Neural cell (in vitro differentiated cells): ENCODE results near the gene RAB34. TPM values are rescaled to one million over a fixed set of nuclear protein-coding genes. Genes with fewer than 3 reads are reported as not detected.

Experiments
- H2AFZ ChIP-seq: fragments of 200-600, 300-800 bp; sonication (generic), shearing (Covaris generic); 2 replicates; pipeline ENCODE4 v1.6.0; 2014; ENCODE audit warnings: low read depth, mild to moderate bottlenecking, antibody characterized with exemption, low read length, moderate library complexity
- H3F3A ChIP-seq: fragments of 200-600 bp; shearing (Covaris generic); 2 replicates; pipeline ENCODE4 v1.6.1; 2016; ENCODE audit warnings: mild to moderate bottlenecking, moderate library complexity, mixed read lengths, antibody characterized with exemption, low read length; ENCODE audit not compliant: insufficient read depth, poor library complexity, severe bottlenecking
- H3K27ac ChIP-seq: fragments of 200-600, 300-800 bp; sonication (generic), shearing (Covaris generic); 2 replicates; pipeline ENCODE4 v1.5.1; 2014; ENCODE audit warnings: mild to moderate bottlenecking, low read length, moderate library complexity
- H3K27me3 ChIP-seq: fragments of 300-800, 200-600 bp; sonication (generic), shearing (Covaris generic); 2 replicates; pipeline ENCODE4 v1.6.0; 2014; ENCODE audit warnings: mild to moderate bottlenecking, low read depth, low read length, moderate library complexity; ENCODE audit not compliant: insufficient read depth
- H3K36me3 ChIP-seq: fragments of 300-800, 200-600 bp; sonication (generic), shearing (Covaris generic); 2 replicates; pipeline ENCODE4 v1.5.1; 2014; ENCODE audit warnings: mild to moderate bottlenecking, antibody characterized with exemption, low read length, moderate library complexity; ENCODE audit not compliant: insufficient read depth
- H3K4me2 ChIP-seq: fragments of 300-800, 200-600 bp; sonication (generic), shearing (Covaris generic); 2 replicates; pipeline ENCODE4 v1.6.0; 2014; ENCODE audit warnings: mild to moderate bottlenecking, low read length
- H3K4me3 ChIP-seq: fragments of 300-800, 200-600 bp; sonication (generic), shearing (Covaris generic); 2 replicates; pipeline ENCODE4 v1.5.1; 2014; ENCODE audit warnings: mild to moderate bottlenecking, low read length, moderate library complexity
- H3K79me2 ChIP-seq: fragments of 200-600 bp; shearing (Covaris generic); replicated peaks from 2 replicates; pipeline ENCODE4 v1.6.0; 2014; ENCODE audit warnings: mild to moderate bottlenecking, low read length, moderate library complexity; ENCODE audit not compliant: insufficient read depth
- H3K9ac ChIP-seq: fragments of 300-800, 200-600 bp; sonication (generic), shearing (Covaris generic); 2 replicates; pipeline ENCODE4 v1.6.1; 2016; ENCODE audit warnings: mild to moderate bottlenecking, low read length, mixed read lengths
- H3K9me2 ChIP-seq: fragments of 200-600 bp; shearing (Covaris generic); 2 replicates; pipeline ENCODE4 v1.6.1; 2016; ENCODE audit warnings: mild to moderate bottlenecking, low read length, mixed read lengths; ENCODE audit not compliant: insufficient read depth
- H3K9me3 ChIP-seq: fragments of 200-600, 300-800 bp; sonication (generic), shearing (Covaris generic); 2 replicates; pipeline ENCODE4 v1.6.1; 2016; ENCODE audit warnings: mild to moderate bottlenecking, mixed run types, low read length, moderate library complexity, mixed read lengths
- H4K20me1 ChIP-seq: fragments of 200-600 bp; shearing (Covaris generic); 2 replicates; pipeline ENCODE4 v1.6.1; 2016; ENCODE audit warnings: mild to moderate bottlenecking, mixed run types; ENCODE audit not compliant: insufficient read depth
- CTCF ChIP-seq: fragments of 450-650 bp; IDR thresholded peaks from 2 replicates; pipeline ENCODE4 v1.5.1; 2014; ENCODE audit warnings: antibody characterized with exemption, mild to moderate bottlenecking, moderate library complexity; ENCODE audit not compliant: poor library complexity, severe bottlenecking
- EP300 ChIP-seq: fragments of 450-650 bp; conservative IDR thresholded peaks from 2 replicates; pipeline ENCODE4 v1.6.1; 2014; ENCODE audit warnings: antibody characterized with exemption, mild to moderate bottlenecking, moderate library complexity; ENCODE audit not compliant: poor library complexity, severe bottlenecking
- EZH2 ChIP-seq: fragments of 200-600, 300-800 bp; shearing (Covaris generic), sonication (generic); IDR thresholded peaks from 2 replicates; pipeline ENCODE4 v1.6.1; 2014; ENCODE audit warnings: antibody characterized with exemption, low read length, borderline replicate concordance, mild to moderate bottlenecking; ENCODE audit not compliant: insufficient read depth, poor library complexity, severe bottlenecking
- MXI1 ChIP-seq: fragments of 450-650 bp; conservative IDR thresholded peaks from 2 replicates; pipeline ENCODE4 v1.6.1; 2014; ENCODE audit warnings: antibody characterized with exemption, mild to moderate bottlenecking; ENCODE audit not compliant: poor library complexity, severe bottlenecking
- POLR2AphosphoS5 ChIP-seq: IDR thresholded peaks from 2 replicates; pipeline ENCODE4 v1.6.1; 2012
- RAD21 ChIP-seq: fragments of 450-650 bp; conservative IDR thresholded peaks from 2 replicates; pipeline ENCODE4 v1.6.1; 2014; ENCODE audit warnings: antibody characterized with exemption, mild to moderate bottlenecking, moderate library complexity
- SMC3 ChIP-seq: fragments of 450-650 bp; conservative IDR thresholded peaks from 2 replicates; pipeline ENCODE4 v1.6.1; 2014; ENCODE audit warnings: antibody characterized with exemption, mild to moderate bottlenecking, moderate library complexity; ENCODE audit not compliant: poor library complexity
- TAF1 ChIP-seq: IDR thresholded peaks from 2 replicates; pipeline ENCODE4 v1.6.1; 2012; ENCODE audit warnings: low read depth
- polyA plus RNA-seq: library from polyadenylated mRNA; depleted of rRNA; stranded (reverse); fragments of >200 nt; gene quantifications from 2 replicates; pipeline ENCODE4 v1.2.3, GENCODE V29; 2014
- TF ChIP-seq, protein P1 (sequence below): IDR thresholded peaks from 2 replicates; pipeline ENCODE4 v1.6.1; 2012; ENCODE audit warnings: borderline replicate concordance

Gene RAB34
- polyA plus RNA-seq, 1 donor from 2014 or later: 9.3 TPM

DNA sequence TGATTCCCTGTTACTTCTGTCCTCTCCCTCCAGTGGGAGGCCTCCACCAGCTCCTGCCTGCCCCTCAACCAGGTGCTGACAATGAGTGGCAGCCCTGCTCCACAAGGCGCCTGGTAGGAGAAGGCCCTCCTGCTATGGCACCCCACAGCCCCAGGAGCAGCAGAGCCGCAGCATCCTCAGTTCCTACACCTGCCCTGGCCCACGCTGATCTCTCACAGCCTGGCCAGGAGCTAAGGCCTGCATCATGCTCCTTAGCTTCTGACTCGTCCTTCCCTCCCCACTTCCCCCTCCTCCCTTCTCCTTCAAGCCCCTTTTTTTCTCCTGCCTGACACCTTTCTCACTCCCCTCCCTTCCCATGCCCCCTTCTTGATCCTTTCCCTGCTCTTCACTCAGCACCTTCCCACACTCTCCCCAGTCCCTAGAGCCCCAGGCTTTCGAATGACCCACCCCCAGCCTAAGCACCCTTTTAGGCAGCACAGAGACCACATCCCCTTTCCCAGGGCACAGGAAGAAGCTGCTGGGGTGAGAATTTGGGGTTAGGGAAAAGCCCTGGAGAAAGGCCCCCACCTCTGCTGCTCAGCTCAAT is 12.5 kb downstream of the RAB34 start:
- no peaks in the 10 kb centered on the region for H3K79me2 ChIP-seq
- H3K27ac ChIP-seq: no peak overlapping the region
- no peak overlapping the region for H3K4me2 ChIP-seq
- peaks cover 3% of the 10 kb centered on the region for H3K36me3 ChIP-seq
- no peak for TF ChIP-seq SMC3
- H3K9me3 ChIP-seq: no peaks in the 10 kb centered on the region
- no peaks in the 10 kb centered on the region for H3K27me3 ChIP-seq
- H2AFZ ChIP-seq: no peak overlapping the region
- no peaks in the 10 kb centered on the region for H4K20me1 ChIP-seq
- H3F3A ChIP-seq: peaks cover 3% of the 10 kb centered on the region
- no peaks in the 10 kb centered on the region for H3K9me2 ChIP-seq
- H3K9ac ChIP-seq: no peak overlapping the region
- H3K4me3 ChIP-seq: no peak overlapping the region

GRCh38 chr17:28704219-28704858 is 13.3 kb downstream of the RAB34 start:
- Histone ChIP-seq H4K20me1 (no peaks in the 10 kb centered on the region), H3K27ac (no peak overlapping the region), H3K4me2 (no peak overlapping the region), H3K4me3 (no peak overlapping the region), H3K9me2 (no peaks in the 10 kb centered on the region), H2AFZ (no peak overlapping the region), H3K36me3 (peaks cover 5% of the 10 kb centered on the region), H3K27me3 (no peaks in the 10 kb centered on the region), H3K79me2 (no peaks in the 10 kb centered on the region), H3F3A (no peaks in the 10 kb centered on the region), H3K9me3 (no peaks in the 10 kb centered on the region), H3K9ac (no peak overlapping the region)
- TF ChIP-seq, protein P1, sequence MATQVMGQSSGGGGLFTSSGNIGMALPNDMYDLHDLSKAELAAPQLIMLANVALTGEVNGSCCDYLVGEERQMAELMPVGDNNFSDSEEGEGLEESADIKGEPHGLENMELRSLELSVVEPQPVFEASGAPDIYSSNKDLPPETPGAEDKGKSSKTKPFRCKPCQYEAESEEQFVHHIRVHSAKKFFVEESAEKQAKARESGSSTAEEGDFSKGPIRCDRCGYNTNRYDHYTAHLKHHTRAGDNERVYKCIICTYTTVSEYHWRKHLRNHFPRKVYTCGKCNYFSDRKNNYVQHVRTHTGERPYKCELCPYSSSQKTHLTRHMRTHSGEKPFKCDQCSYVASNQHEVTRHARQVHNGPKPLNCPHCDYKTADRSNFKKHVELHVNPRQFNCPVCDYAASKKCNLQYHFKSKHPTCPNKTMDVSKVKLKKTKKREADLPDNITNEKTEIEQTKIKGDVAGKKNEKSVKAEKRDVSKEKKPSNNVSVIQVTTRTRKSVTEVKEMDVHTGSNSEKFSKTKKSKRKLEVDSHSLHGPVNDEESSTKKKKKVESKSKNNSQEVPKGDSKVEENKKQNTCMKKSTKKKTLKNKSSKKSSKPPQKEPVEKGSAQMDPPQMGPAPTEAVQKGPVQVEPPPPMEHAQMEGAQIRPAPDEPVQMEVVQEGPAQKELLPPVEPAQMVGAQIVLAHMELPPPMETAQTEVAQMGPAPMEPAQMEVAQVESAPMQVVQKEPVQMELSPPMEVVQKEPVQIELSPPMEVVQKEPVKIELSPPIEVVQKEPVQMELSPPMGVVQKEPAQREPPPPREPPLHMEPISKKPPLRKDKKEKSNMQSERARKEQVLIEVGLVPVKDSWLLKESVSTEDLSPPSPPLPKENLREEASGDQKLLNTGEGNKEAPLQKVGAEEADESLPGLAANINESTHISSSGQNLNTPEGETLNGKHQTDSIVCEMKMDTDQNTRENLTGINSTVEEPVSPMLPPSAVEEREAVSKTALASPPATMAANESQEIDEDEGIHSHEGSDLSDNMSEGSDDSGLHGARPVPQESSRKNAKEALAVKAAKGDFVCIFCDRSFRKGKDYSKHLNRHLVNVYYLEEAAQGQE: no peak
- TF ChIP-seq CTCF (no peak), MXI1 (no peak), EP300 (no peak), SMC3 (no peak), RAD21 (no peak)

- Histone ChIP-seq H3F3A (no peaks in the 10 kb centered on the region), H4K20me1 (no peaks in the 10 kb centered on the region), H3K9me3 (no peaks in the 10 kb centered on the region), H3K27ac (no peak overlapping the region), H2AFZ (no peak overlapping the region), H3K36me3 (peaks cover 5% of the 10 kb centered on the region), H3K27me3 (no peaks in the 10 kb centered on the region), H3K9ac (no peak overlapping the region), H3K9me2 (no peaks in the 10 kb centered on the region), H3K79me2 (no peaks in the 10 kb centered on the region), H3K4me3 (no peak overlapping the region), H3K4me2 (no peak overlapping the region)
- TF ChIP-seq EP300: no peak
- TF ChIP-seq POLR2AphosphoS5: no peak
- TF ChIP-seq, protein P1: no peak
- no peak for TF ChIP-seq SMC3
- TF ChIP-seq MXI1: no peak
- no peak for TF ChIP-seq EZH2
- TF ChIP-seq CTCF: no peak
- TF ChIP-seq RAD21: no peak
- TF ChIP-seq TAF1: no peak
These were observed 14.0 kb downstream of the RAB34 start for GRCh38 chr17:28703552-28704218.
